LNCaP clone FGC (cell line): ENCODE data around the gene SLC49A3.

Experiments
- DNase-seq: peaks from one replicate; pipeline ENCODE4 v3.0.0-alpha.2; 2011; ENCODE audit warnings: low read depth
- H3K4me3 ChIP-seq: 2 replicates; pipeline ENCODE4 v1.5.1; 2011; ENCODE audit warnings: mild to moderate bottlenecking, low read depth, low read length, control low read depth
- CTCF ChIP-seq: IDR thresholded peaks from 2 replicates; pipeline ENCODE4 v1.5.1; 2012; ENCODE audit warnings: mild to moderate bottlenecking; ENCODE audit not compliant: control insufficient read depth, insufficient read depth; ENCODE audit errors: extremely low read depth

Gene SLC49A3

DNA sequence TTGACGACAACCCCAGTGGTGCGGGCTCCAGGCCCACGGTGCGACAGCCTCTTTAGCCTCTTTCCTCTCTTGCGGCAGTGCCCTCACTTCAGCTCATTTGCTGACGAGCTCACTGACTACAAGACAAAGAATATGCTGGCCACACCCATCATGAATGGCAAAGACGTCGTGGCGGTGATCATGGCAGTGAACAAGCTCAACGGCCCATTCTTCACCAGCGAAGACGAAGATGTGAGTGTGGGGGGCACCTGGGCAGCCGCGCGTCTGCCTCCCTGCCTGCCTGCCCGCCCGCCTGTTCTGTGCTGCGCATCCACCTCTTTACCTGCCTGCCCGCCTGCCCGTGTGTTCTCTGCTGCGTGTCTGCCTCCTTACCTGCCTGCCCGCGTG, 54.4 kb downstream of the SLC49A3 start:
- TF ChIP-seq CTCF = no peak
- DNase-seq = no peak
- no peak overlapping the region for H3K4me3 ChIP-seq

GRCh38 chr4:633976-634598, 54.9 kb downstream of the SLC49A3 start:
- no peak for DNase-seq
- TF ChIP-seq CTCF = no peak
- no peak overlapping the region for H3K4me3 ChIP-seq

DNA sequence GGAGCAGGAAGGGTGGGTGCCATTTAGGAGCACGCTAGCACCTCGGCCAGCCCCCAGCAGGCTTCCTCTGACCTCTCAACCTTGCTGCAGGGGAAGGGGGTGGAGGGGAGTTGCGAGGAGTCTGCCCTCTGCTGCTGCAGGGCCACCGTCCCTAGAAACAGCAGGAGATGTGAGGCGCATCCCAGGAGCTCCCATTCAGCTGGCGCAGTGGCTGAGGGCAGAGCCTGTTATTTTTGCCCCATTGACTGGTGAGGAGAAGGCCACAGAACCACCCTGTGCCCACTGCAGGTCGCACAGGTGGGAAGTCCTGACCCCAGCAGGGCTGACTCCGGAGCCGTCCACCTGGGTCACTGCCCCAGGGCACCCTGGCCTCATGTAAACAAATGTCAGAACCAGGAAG, 55.5 kb downstream of the SLC49A3 start:
- DNase-seq = no peak
- TF ChIP-seq CTCF = no peak

GRCh38 chr4:632926-633325, 56.0 kb downstream of the SLC49A3 start:
- DNase-seq = no peak
- no peak for TF ChIP-seq CTCF
- H3K4me3 ChIP-seq = no peak overlapping the region

More for the DNA sequence above, 55.5 kb downstream of the SLC49A3 start:
- H3K4me3 ChIP-seq = no peak overlapping the region

DNA sequence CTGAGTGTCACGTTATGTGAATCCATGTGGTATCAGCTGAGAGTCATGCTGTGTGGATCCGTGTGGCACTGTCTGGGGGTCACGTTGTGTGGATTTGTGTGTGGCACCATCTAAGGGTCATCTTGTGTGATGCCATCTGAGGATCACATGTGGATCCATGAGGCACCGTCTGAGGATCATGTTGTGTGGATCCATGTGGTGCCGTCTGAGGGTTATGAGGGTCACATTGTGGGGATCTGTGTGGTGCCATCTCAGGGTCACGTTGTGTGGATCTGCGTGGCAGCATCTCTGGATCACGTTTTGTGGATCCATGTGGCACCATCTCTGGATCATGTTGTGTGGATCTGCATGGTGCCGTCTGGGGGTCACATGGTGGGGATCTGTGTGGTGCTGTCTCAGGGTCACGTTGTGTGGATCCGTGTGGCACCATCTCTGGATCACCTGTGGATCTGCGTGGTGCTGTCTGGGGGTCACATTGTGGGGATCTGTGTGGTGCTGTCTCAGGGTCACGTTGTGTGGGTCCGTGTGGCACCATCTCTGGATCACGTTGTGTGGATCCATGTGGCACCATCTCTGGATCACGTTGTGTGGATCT, 56.7 kb downstream of the SLC49A3 start:
- DNase-seq = no peak
- TF ChIP-seq CTCF = no peak
- H3K4me3 ChIP-seq = no peak overlapping the region
